WI38 (cell line): ENCODE results near the gene SH3RF3.

ENCODE experiments used
- H3K4me3 ChIP-seq: 2 replicates; pipeline ENCODE4 v1.5.1; 2011; ENCODE audit warnings: low read depth, mild to moderate bottlenecking, control low read depth, low read length
- TF ChIP-seq, protein P1 (sequence below): IDR thresholded peaks from 2 replicates; pipeline ENCODE4 v1.5.1; 2012; ENCODE audit warnings: low read depth, mild to moderate bottlenecking, control low read depth, low read length

Gene SH3RF3

DNA sequence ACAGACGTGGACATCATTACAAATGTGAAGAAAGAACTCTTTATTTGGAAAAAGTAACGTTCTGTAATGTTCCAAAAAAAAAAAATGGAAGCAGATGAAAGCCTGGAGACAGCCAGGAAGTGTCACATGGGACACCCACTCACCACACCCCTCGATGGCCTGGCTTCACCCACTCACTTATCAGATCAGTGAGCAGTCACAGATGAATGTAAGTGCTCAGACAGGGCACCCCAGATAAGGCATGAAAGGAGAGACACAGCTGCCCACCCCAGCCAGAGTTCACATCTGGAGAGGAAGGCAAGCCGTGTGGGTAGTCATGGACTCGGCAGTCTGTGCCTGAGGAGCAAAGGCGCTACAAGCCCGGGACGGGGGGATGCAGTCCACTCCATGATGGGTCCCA is 379.6 kb downstream of the SH3RF3 start:
- no peak overlapping the region for H3K4me3 ChIP-seq
- TF ChIP-seq, protein P1, sequence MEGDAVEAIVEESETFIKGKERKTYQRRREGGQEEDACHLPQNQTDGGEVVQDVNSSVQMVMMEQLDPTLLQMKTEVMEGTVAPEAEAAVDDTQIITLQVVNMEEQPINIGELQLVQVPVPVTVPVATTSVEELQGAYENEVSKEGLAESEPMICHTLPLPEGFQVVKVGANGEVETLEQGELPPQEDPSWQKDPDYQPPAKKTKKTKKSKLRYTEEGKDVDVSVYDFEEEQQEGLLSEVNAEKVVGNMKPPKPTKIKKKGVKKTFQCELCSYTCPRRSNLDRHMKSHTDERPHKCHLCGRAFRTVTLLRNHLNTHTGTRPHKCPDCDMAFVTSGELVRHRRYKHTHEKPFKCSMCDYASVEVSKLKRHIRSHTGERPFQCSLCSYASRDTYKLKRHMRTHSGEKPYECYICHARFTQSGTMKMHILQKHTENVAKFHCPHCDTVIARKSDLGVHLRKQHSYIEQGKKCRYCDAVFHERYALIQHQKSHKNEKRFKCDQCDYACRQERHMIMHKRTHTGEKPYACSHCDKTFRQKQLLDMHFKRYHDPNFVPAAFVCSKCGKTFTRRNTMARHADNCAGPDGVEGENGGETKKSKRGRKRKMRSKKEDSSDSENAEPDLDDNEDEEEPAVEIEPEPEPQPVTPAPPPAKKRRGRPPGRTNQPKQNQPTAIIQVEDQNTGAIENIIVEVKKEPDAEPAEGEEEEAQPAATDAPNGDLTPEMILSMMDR = no peak

GRCh38 chr2:109510136-109511028 is 381.4 kb downstream of the SH3RF3 start:
- TF ChIP-seq, protein P1 = peak; percentile 97
- no peak overlapping the region for H3K4me3 ChIP-seq

DNA sequence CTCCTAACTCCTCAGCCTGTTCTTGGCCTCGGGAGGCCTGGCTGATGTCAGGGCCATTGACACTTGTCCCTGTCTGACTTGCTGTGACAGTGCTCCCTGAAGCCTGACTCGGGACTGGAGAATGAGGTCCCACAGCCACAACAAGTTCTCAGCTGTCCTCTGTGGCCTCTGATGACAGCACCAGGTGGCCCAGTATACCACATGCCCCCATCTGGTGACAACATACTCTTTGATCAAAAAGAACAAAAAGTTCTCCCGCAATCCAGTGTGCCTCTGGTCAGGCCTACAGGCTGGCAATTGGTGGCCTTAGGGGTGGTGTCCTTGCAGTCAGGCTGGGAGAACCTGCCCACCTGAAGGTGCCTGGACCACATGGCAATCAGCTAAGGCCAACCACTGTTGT is 382.2 kb downstream of the SH3RF3 start:
- no peak overlapping the region for H3K4me3 ChIP-seq
- TF ChIP-seq, protein P1 = no peak

DNA sequence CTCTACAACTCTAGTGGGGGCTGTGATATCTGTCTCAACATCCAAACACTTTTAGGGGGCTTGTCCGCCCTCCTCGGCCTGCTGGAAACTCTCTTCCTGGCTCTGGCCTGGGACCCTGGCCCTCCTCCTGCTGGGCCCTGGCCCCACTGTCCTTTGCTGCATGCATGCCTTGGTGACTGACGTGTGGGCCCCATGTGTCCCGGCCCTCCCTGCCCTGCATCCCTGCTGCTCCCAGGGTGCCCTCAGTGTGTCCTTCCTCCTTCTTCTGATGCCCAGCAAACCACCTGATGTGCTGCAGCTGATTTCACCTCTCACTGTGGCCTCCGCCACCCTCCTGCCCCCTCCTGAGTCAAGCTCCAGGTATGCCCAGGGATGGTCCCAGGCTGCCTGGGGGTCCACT is 383.1 kb downstream of the SH3RF3 start:
- no peak overlapping the region for H3K4me3 ChIP-seq
- TF ChIP-seq, protein P1 = no peak

- no peak overlapping the region for H3K4me3 ChIP-seq
- TF ChIP-seq, protein P1 = no peak
Measured at GRCh38 chr2:109513230-109513629, 384.2 kb downstream of the SH3RF3 start.

- H3K4me3 ChIP-seq = no peak overlapping the region
- TF ChIP-seq, protein P1 = no peak
Measured at GRCh38 chr2:109513749-109514588, 385.0 kb downstream of the SH3RF3 start.

- TF ChIP-seq, protein P1 = no peak
- no peak overlapping the region for H3K4me3 ChIP-seq
Measured at GRCh38 chr2:109514857-109515256, 385.9 kb downstream of the SH3RF3 start.
